ENCODE results near the gene NDUFA8. TPM values are rescaled to one million over a fixed set of nuclear protein-coding genes. Genes with fewer than 3 reads are reported as not detected.

NDUFA8 gene
- total and polyA plus RNA-seq, 9 of the 15 experiments (the other 6 are each of a cell fraction or from before 2014, with no cell fraction given): 105 to 212 (median 133) TPM

GRCh38 chr9:122122903-122123632 is 36.5 kb downstream of the NDUFA8 start (continued):
- no peak for TF ChIP-seq NONO (IDR thresholded peaks at IDR 0.05; ENCODE audit: low read depth in 2 of 2, low read length in 1 of 2)
- TF ChIP-seq STAG1 (CRISPR knock-in tag; IDR thresholded peaks at IDR 0.05; ENCODE audit: borderline replicate concordance): no peak
- TF ChIP-seq SMARCC2 (IDR thresholded peaks at IDR 0.05; ENCODE audit: low read depth): no peak
- TF ChIP-seq ZNF75A (CRISPR knock-in tag; IDR thresholded peaks at IDR 0.05): no peak
- no peak for TF ChIP-seq MYNN (IDR thresholded peaks at IDR 0.05)
- no peak for TF ChIP-seq MYNN (CRISPR knock-in tag; IDR thresholded peaks at IDR 0.05)
- no peak for TF ChIP-seq TCF3 (CRISPR knock-in tag; IDR thresholded peaks at IDR 0.05)
- no peak for TF ChIP-seq MECOM (CRISPR knock-in tag; IDR thresholded peaks at IDR 0.05)
- no peak for TF ChIP-seq USF1 (CRISPR knock-in tag; IDR thresholded peaks at IDR 0.05)
- TF ChIP-seq TEAD4 (IDR thresholded peaks at IDR 0.05; ENCODE audit: low read length): peak; percentile 29; the same call in 1 of the 2 replicates
- TF ChIP-seq TEAD4 (CRISPR knock-in tag; IDR thresholded peaks at IDR 0.05; ENCODE audit: borderline replicate concordance): no peak
- TF ChIP-seq YY1 (IDR thresholded peaks at IDR 0.05; ENCODE audit: borderline replicate concordance in 1 of 3, control insufficient read depth in 1 of 3, extremely low read depth in 1 of 3, insufficient read depth in 3 of 3, insufficient read length in 1 of 3, insufficient replicate concordance in 2 of 3, low read depth in 1 of 3, low read length in 2 of 3): peak in 2 of 3 experiments; percentile 20 to 42
- TF ChIP-seq ZEB2 (IDR thresholded peaks at IDR 0.05): no peak
- no peak for TF ChIP-seq PML (IDR thresholded peaks at IDR 0.05; ENCODE audit: low read length)
- TF ChIP-seq TEAD1 (CRISPR knock-in tag; IDR thresholded peaks at IDR 0.05): 0 out of 4 replicates have a peak, but pooled peaks of 1 of the 2 experiments have one; percentile 53
- TF ChIP-seq ATF1 (CRISPR knock-in tag; IDR thresholded peaks at IDR 0.05): no peak
- 0 out of 2 replicates have a peak, but pooled peaks have one; percentile 27 for TF ChIP-seq ATF1 (tag; IDR thresholded peaks at IDR 0.05)
- TF ChIP-seq MCM5 (IDR thresholded peaks at IDR 0.05; ENCODE audit: low read depth): no peak
- TF ChIP-seq, protein P1, sequence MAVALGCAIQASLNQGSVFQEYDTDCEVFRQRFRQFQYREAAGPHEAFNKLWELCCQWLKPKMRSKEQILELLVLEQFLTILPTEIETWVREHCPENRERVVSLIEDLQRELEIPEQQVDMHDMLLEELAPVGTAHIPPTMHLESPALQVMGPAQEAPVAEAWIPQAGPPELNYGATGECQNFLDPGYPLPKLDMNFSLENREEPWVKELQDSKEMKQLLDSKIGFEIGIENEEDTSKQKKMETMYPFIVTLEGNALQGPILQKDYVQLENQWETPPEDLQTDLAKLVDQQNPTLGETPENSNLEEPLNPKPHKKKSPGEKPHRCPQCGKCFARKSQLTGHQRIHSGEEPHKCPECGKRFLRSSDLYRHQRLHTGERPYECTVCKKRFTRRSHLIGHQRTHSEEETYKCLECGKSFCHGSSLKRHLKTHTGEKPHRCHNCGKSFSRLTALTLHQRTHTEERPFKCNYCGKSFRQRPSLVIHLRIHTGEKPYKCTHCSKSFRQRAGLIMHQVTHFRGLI (CRISPR knock-in tag; IDR thresholded peaks at IDR 0.05): no peak
- TF ChIP-seq HMGXB4 (CRISPR knock-in tag; IDR thresholded peaks at IDR 0.05): no peak
- TF ChIP-seq CBFA2T2 (conservative IDR thresholded peaks at IDR 0.05): no peak
- TF ChIP-seq ZNF280A (IDR thresholded peaks at IDR 0.05; ENCODE audit: low read depth, partially characterized antibody): no peak
- TF ChIP-seq SIX5 (IDR thresholded peaks at IDR 0.05; ENCODE audit: borderline replicate concordance in 1 of 2, insufficient read depth in 1 of 2, low read depth in 1 of 2, low read length in 2 of 2): no peak

All from K562 (cell line).